ENCODE data around the gene ATXN7L1. TPM values are rescaled to one million over a fixed set of nuclear protein-coding genes. Genes with fewer than 3 reads are reported as not detected.

ATXN7L1 gene
- total and polyA plus RNA-seq, 2 donors (not counting 1 experiment from before 2014, with no cell fraction given): 7.1 to 40.6 TPM

- Mint-ChIP-seq H3K4me1 (no peaks in the 10 kb centered on the region), H3K4me3 (no peak overlapping the region), H3K9me3 (ENCODE audit: insufficient read depth) (peaks cover 4% of the 10 kb centered on the region), H3K27ac (no peak overlapping the region), H3K27me3 (no peaks in the 10 kb centered on the region)
- Histone ChIP-seq H3K4me2 (replicated peaks; ENCODE audit: low read depth, low read length, poor library complexity, severe bottlenecking) (no peak overlapping the region), H3K36me3 (replicated peaks in 1 of 2; ENCODE audit: control extremely low read depth in 1 of 2, control insufficient read depth in 1 of 2, extremely low read depth in 1 of 2, insufficient read depth in 2 of 2, low read length in 1 of 2) (no peaks in the 10 kb centered on the region), H3K27ac (ENCODE audit: low read length in 2 of 2) (no peak overlapping the region), H3K4me3 (ENCODE audit: control extremely low read depth in 1 of 5, extremely low read depth in 1 of 5, insufficient read depth in 1 of 5, low read depth in 2 of 5, low read length in 4 of 5) (no peak overlapping the region), H3K4me1 (ENCODE audit: control insufficient read depth in 2 of 2, insufficient read depth in 2 of 2, low read length in 2 of 2) (no peaks in the 10 kb centered on the region), H3K9me3 (ENCODE audit: control extremely low read depth in 1 of 3, control insufficient read depth in 2 of 3, insufficient read depth in 1 of 3, low read length in 2 of 3) (peaks cover 0 to 10% (median 6%) of the 10 kb centered on the region in 3 donors), H2AFZ (ENCODE audit: insufficient read depth, low read depth, low read length, poor library complexity, severe bottlenecking) (peak overlapping the region; percentile 9), H4K20me1 (ENCODE audit: control insufficient read depth, insufficient read depth, low read length, poor library complexity, severe bottlenecking) (no peaks in the 10 kb centered on the region), H3K79me2 (ENCODE audit: control insufficient read depth, insufficient read depth, low read length) (no peaks in the 10 kb centered on the region), H3K27me3 (replicated peaks in 1 of 4; ENCODE audit: control extremely low read depth in 1 of 4, control insufficient read depth in 3 of 4, insufficient read depth in 4 of 4, low read length in 3 of 4) (peaks cover 0 to 2% (median 0%) of the 10 kb centered on the region in 4 experiments), H3K9ac (ENCODE audit: low read length) (no peak overlapping the region)
- DNase-seq: no peak
- WGBS (ENCODE audit: insufficient coverage): no CpG with 5 or more reads among the region's 1 CpG
- ChIA-PET POLR2A (no interaction called here), CTCF (no interaction called here)
- no peak for ATAC-seq (ENCODE audit: low read depth)
- no peak for TF ChIP-seq CTCF (IDR thresholded peaks at IDR 0.05)
- TF ChIP-seq EZH2 (IDR thresholded peaks at IDR 0.05; ENCODE audit: borderline replicate concordance, insufficient read depth, low read depth, low read length, poor library complexity, severe bottlenecking): no peak
- intact Hi-C loops (cut with micrococcal nuclease): no loop called here
Measured at GRCh38 chr7:105924945-105925344, 48.5 kb upstream of the ATXN7L1 start.

- Histone ChIP-seq H3K4me1 (ENCODE audit: control insufficient read depth in 2 of 2, insufficient read depth in 2 of 2, low read length in 2 of 2) (no peaks in the 10 kb centered on the region), H3K27ac (ENCODE audit: low read length in 2 of 2) (no peak overlapping the region), H3K9me3 (ENCODE audit: control extremely low read depth in 1 of 3, control insufficient read depth in 2 of 3, insufficient read depth in 1 of 3, low read length in 2 of 3) (peaks cover 0 to 10% (median 6%) of the 10 kb centered on the region in 3 donors), H4K20me1 (ENCODE audit: control insufficient read depth, insufficient read depth, low read length, poor library complexity, severe bottlenecking) (no peaks in the 10 kb centered on the region), H2AFZ (ENCODE audit: insufficient read depth, low read depth, low read length, poor library complexity, severe bottlenecking) (no peak overlapping the region), H3K9ac (ENCODE audit: low read length) (no peak overlapping the region), H3K4me2 (replicated peaks; ENCODE audit: low read depth, low read length, poor library complexity, severe bottlenecking) (no peak overlapping the region), H3K36me3 (replicated peaks in 1 of 2; ENCODE audit: control extremely low read depth in 1 of 2, control insufficient read depth in 1 of 2, extremely low read depth in 1 of 2, insufficient read depth in 2 of 2, low read length in 1 of 2) (no peaks in the 10 kb centered on the region), H3K4me3 (ENCODE audit: control extremely low read depth in 1 of 5, extremely low read depth in 1 of 5, insufficient read depth in 1 of 5, low read depth in 2 of 5, low read length in 4 of 5) (no peak overlapping the region), H3K27me3 (replicated peaks in 1 of 4; ENCODE audit: control extremely low read depth in 1 of 4, control insufficient read depth in 3 of 4, insufficient read depth in 4 of 4, low read length in 3 of 4) (peaks cover 0 to 4% (median 0%) of the 10 kb centered on the region in 4 experiments), H3K79me2 (ENCODE audit: control insufficient read depth, insufficient read depth, low read length) (no peaks in the 10 kb centered on the region)
- CTCF ChIA-PET: no interaction called here
- intact Hi-C loops (cut with micrococcal nuclease): no loop called here
- no peaks in the 10 kb centered on the region for H3K4me1 Mint-ChIP-seq
- ATAC-seq (ENCODE audit: low read depth) (no peak), DNase-seq (no peak)
- POLR2A ChIA-PET: no interaction called here
- TF ChIP-seq CTCF (IDR thresholded peaks at IDR 0.05) (no peak), EZH2 (IDR thresholded peaks at IDR 0.05; ENCODE audit: borderline replicate concordance, insufficient read depth, low read depth, low read length, poor library complexity, severe bottlenecking) (no peak)
- no peak overlapping the region for H3K27ac Mint-ChIP-seq
- peaks cover 4% of the 10 kb centered on the region for H3K9me3 Mint-ChIP-seq (ENCODE audit: insufficient read depth)
- H3K4me3 Mint-ChIP-seq: no peak overlapping the region
- WGBS (ENCODE audit: insufficient coverage): 100% methylated on average over 3 of the region's 4 CpGs
- H3K27me3 Mint-ChIP-seq: no peaks in the 10 kb centered on the region
Measured at GRCh38 chr7:105920766-105921165, 44.4 kb upstream of the ATXN7L1 start.
